Peyer's patch (tissue), 4 donors: ENCODE data around the gene DPPA5.

Experiments used
- CTCF ChIP-seq, 6 experiments: fragments of 450-650 bp in 4 of 6; fragments of 200-600 bp in 2 of 6; sonication (generic) in 1 of 6; IDR thresholded peaks; one replicate each; pipeline ENCODE4 v1.5.1; 2017 to 2019; ENCODE audit warnings: antibody characterized with exemption in 6 of 6, mild to moderate bottlenecking in 3 of 6, moderate library complexity in 1 of 6
- POLR2A ChIP-seq, 2 donors: fragments of 450-650 bp; IDR thresholded peaks; one replicate each; pipeline ENCODE4 v1.5.1; 2017; ENCODE audit warnings: antibody characterized with exemption in 2 of 2, mild to moderate bottlenecking in 2 of 2, moderate library complexity in 2 of 2

- TF ChIP-seq CTCF (IDR thresholded peaks at IDR 0.05) (no peak), POLR2A (IDR thresholded peaks at IDR 0.05) (no peak)
These were observed 23.1 kb upstream of the DPPA5 start for GRCh38 chr6:73377225-73377624.
